ENCODE data around the gene NRIP2. TPM values are rescaled to one million over a fixed set of nuclear protein-coding genes. Genes with fewer than 3 reads are reported as not detected.

NRIP2 gene
- total RNA-seq, 4 donors from 2014 or later, result 6.6 to 33.1 (median 28.8) TPM

- 79 to 81% methylated on average over 20 of the region's 20 CpGs for WGBS, 2 donors
- DNase-seq (ENCODE audit: low spot score in 2 of 2), result no peak
- no peaks in the 10 kb centered on the region for H3K27me3 ChIP-seq
- H3K27ac ChIP-seq, result no peak overlapping the region
- no peaks in the 10 kb centered on the region for H3K36me3 ChIP-seq
- no peaks in the 10 kb centered on the region for H3K4me1 ChIP-seq
- no peak overlapping the region for H3K4me3 ChIP-seq
- no peaks in the 10 kb centered on the region for H3K9me3 ChIP-seq
- TF ChIP-seq EP300 (IDR thresholded peaks at IDR 0.05), result no peak
- TF ChIP-seq CTCF (IDR thresholded peaks at IDR 0.05), result no peak
- TF ChIP-seq POLR2A (IDR thresholded peaks at IDR 0.05), result no peak
Observed at GRCh38 chr12:2776129-2776806, 58.6 kb downstream of the NRIP2 start.

- Histone ChIP-seq H3K9me3 (no peaks in the 10 kb centered on the region), H3K36me3 (no peaks in the 10 kb centered on the region), H3K4me1 (no peaks in the 10 kb centered on the region), H3K27me3 (no peaks in the 10 kb centered on the region), H3K27ac (no peak overlapping the region), H3K4me3 (no peak overlapping the region)
- WGBS, 2 donors, result 75 to 77% methylated on average over 8 of the region's 8 CpGs
- no peak for TF ChIP-seq POLR2A (IDR thresholded peaks at IDR 0.05)
- TF ChIP-seq CTCF (IDR thresholded peaks at IDR 0.05), result no peak
- TF ChIP-seq EP300 (IDR thresholded peaks at IDR 0.05), result no peak
- no peak for DNase-seq (ENCODE audit: low spot score in 2 of 2)
Observed at GRCh38 chr12:2775431-2775830, 59.4 kb downstream of the NRIP2 start.

Other genes with a start within 250 kb of the NRIP2 start
- 10 to 100 TPM; 29.1 to 51.0 (median 38.8) TPM for gene FKBP4, start 40.1 kb downstream of the NRIP2 start, total RNA-seq
- gene ITFG2, start 22.4 kb downstream of the NRIP2 start, total RNA-seq, result 10 to 100 TPM; 34.5 to 45.0 (median 36.9) TPM
- gene TEX52, start 22.0 kb upstream of the NRIP2 start, total RNA-seq, result not detected
- 1 to 10 TPM in 2 of 4 donors, under 1 TPM in 2; 0.21 to 1.2 (median 0.84) TPM for gene FOXM1, start 42.1 kb upstream of the NRIP2 start, total RNA-seq
- 10 to 100 TPM in 1 of 4 donors, 1 to 10 TPM in 3; 5.4 to 13.8 (median 7.4) TPM for gene RHNO1, start 42.2 kb upstream of the NRIP2 start, total RNA-seq
- 10 to 100 TPM; 34.3 to 41.6 (median 37.6) TPM for gene TULP3, start 55.9 kb upstream of the NRIP2 start, total RNA-seq
- gene TEAD4, start 124.4 kb upstream of the NRIP2 start, total RNA-seq, result 10 to 100 TPM; 17.2 to 34.2 (median 23.5) TPM
- gene TSPAN9, start 242.3 kb upstream of the NRIP2 start, total RNA-seq, result 10 to 100 TPM; 15.7 to 32.6 (median 26.2) TPM

Measured in tibial nerve (tissue), 4 donors.